ENCODE data around the gene OTUB2.

DNA sequence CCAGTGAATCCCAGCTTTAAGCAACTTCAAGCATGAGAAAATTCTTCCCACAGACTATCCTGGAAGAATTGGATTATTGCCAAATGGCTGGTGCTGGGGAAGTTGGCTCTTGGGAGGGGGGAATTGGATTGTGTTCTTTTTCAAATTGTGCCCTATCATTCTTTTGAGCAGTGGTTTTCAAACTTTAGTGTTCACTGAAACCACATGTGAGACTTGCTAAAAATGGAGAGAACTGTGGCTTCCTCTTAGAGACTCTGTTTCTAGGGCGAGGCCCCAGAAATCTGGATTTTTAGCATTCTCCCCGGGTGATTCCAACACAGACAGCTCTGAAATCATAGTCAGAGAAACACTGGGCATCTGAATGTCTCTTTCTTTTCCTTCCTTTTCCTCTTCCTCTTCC lies 14.3 kb upstream of the OTUB2 start:
- TF ChIP-seq, protein P1, sequence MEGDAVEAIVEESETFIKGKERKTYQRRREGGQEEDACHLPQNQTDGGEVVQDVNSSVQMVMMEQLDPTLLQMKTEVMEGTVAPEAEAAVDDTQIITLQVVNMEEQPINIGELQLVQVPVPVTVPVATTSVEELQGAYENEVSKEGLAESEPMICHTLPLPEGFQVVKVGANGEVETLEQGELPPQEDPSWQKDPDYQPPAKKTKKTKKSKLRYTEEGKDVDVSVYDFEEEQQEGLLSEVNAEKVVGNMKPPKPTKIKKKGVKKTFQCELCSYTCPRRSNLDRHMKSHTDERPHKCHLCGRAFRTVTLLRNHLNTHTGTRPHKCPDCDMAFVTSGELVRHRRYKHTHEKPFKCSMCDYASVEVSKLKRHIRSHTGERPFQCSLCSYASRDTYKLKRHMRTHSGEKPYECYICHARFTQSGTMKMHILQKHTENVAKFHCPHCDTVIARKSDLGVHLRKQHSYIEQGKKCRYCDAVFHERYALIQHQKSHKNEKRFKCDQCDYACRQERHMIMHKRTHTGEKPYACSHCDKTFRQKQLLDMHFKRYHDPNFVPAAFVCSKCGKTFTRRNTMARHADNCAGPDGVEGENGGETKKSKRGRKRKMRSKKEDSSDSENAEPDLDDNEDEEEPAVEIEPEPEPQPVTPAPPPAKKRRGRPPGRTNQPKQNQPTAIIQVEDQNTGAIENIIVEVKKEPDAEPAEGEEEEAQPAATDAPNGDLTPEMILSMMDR (IDR thresholded peaks at IDR 0.05; ENCODE audit: low read length): no peak
- TF ChIP-seq EZH2 (optimal IDR thresholded peaks at IDR 0.05; ENCODE audit: low read depth, low read length): no peak

Measured in MM.1S (cell line).